ENCODE results near the gene ACSM5.
"Not testable (repeated sequence)": the region's sequence is repeated elsewhere in the genome, so short reads cannot be mapped to it uniquely, and the experiment has no call there.

Gene ACSM5

GRCh38 chr16:20459227-20459626, 49.9 kb downstream of the ACSM5 start:
- DNase-seq (ENCODE audit: low read depth in 1 of 2, low spot score in 1 of 2); H3K27me3 ChIP-seq (ENCODE audit: insufficient read depth, poor library complexity, severe bottlenecking); H3K4me3 ChIP-seq (replicated peaks; ENCODE audit: insufficient read depth, low read length); H3K27ac ChIP-seq (replicated peaks): not testable (repeated sequence)

- not testable (repeated sequence) for H3K27ac ChIP-seq (replicated peaks); H3K4me3 ChIP-seq (replicated peaks; ENCODE audit: insufficient read depth, low read length); H3K27me3 ChIP-seq (ENCODE audit: insufficient read depth, poor library complexity, severe bottlenecking); DNase-seq (ENCODE audit: low read depth in 1 of 2, low spot score in 1 of 2)
These were observed 51.0 kb downstream of the ACSM5 start for GRCh38 chr16:20460313-20460712.

- not testable (repeated sequence) for H3K4me3 ChIP-seq (replicated peaks; ENCODE audit: insufficient read depth, low read length); H3K27ac ChIP-seq (replicated peaks); H3K27me3 ChIP-seq (ENCODE audit: insufficient read depth, poor library complexity, severe bottlenecking); DNase-seq (ENCODE audit: low read depth in 1 of 2, low spot score in 1 of 2)
- TF ChIP-seq REST (IDR thresholded peaks at IDR 0.05; ENCODE audit: insufficient replicate concordance, low read depth): peak; percentile 89
These were observed 59.6 kb downstream of the ACSM5 start for GRCh38 chr16:20468954-20469353.

GRCh38 chr16:20469930-20470329, 60.6 kb downstream of the ACSM5 start:
- not testable (repeated sequence) for H3K27me3 ChIP-seq (ENCODE audit: insufficient read depth, poor library complexity, severe bottlenecking); H3K4me3 ChIP-seq (replicated peaks; ENCODE audit: insufficient read depth, low read length); H3K27ac ChIP-seq (replicated peaks); DNase-seq (ENCODE audit: low read depth in 1 of 2, low spot score in 1 of 2)

GRCh38 chr16:20470732-20471131, 61.4 kb downstream of the ACSM5 start:
- DNase-seq (ENCODE audit: low read depth in 1 of 2, low spot score in 1 of 2); H3K27ac ChIP-seq (replicated peaks); H3K27me3 ChIP-seq (ENCODE audit: insufficient read depth, poor library complexity, severe bottlenecking); H3K4me3 ChIP-seq (replicated peaks; ENCODE audit: insufficient read depth, low read length): not testable (repeated sequence)

- H3K27me3 ChIP-seq (ENCODE audit: insufficient read depth, poor library complexity, severe bottlenecking); H3K27ac ChIP-seq (replicated peaks); DNase-seq (ENCODE audit: low read depth in 1 of 2, low spot score in 1 of 2); H3K4me3 ChIP-seq (replicated peaks; ENCODE audit: insufficient read depth, low read length): not testable (repeated sequence)
These were observed 67.9 kb downstream of the ACSM5 start for GRCh38 chr16:20477188-20477744.

- H3K4me3 ChIP-seq (replicated peaks; ENCODE audit: insufficient read depth, low read length); H3K27me3 ChIP-seq (ENCODE audit: insufficient read depth, poor library complexity, severe bottlenecking); DNase-seq (ENCODE audit: low read depth in 1 of 2, low spot score in 1 of 2); H3K27ac ChIP-seq (replicated peaks): not testable (repeated sequence)
These were observed 74.7 kb downstream of the ACSM5 start for GRCh38 chr16:20483989-20484388.

GRCh38 chr16:20484726-20485125, 75.4 kb downstream of the ACSM5 start:
- H3K27me3 ChIP-seq (ENCODE audit: insufficient read depth, poor library complexity, severe bottlenecking): no peaks in the 10 kb centered on the region
- TF ChIP-seq GABPA (IDR thresholded peaks at IDR 0.05; ENCODE audit: low read depth) (no peak), SPI1 (IDR thresholded peaks at IDR 0.05; ENCODE audit: borderline replicate concordance, low read depth) (no peak), CTCF (IDR thresholded peaks at IDR 0.05; ENCODE audit: insufficient read depth, low read length) (no peak), POLR2AphosphoS5 (IDR thresholded peaks at IDR 0.05; ENCODE audit: low read depth) (no peak), REST (IDR thresholded peaks at IDR 0.05; ENCODE audit: insufficient replicate concordance, low read depth) (no peak)
- no peak overlapping the region for H3K4me3 ChIP-seq (replicated peaks; ENCODE audit: insufficient read depth, low read length)
- no peak for DNase-seq (ENCODE audit: low read depth in 1 of 2, low spot score in 1 of 2)
- no peak overlapping the region for H3K27ac ChIP-seq (replicated peaks)
